Duodenal mucosa (tissue), 2 donors: ENCODE results near the gene WBP4.
"Not testable (repeated sequence)": the region's sequence is repeated elsewhere in the genome, so short reads cannot be mapped to it uniquely, and the experiment has no call there.

Experiments used
- H3K27ac ChIP-seq: one replicate; pipeline ENCODE4 v1.7.0; 2013; ENCODE audit warnings: low read depth, low read length
- H3K27me3 ChIP-seq, 2 donors: one replicate each; pipeline ENCODE4 v1.7.0; 2013; ENCODE audit warnings: low read length in 2 of 2, control low read depth in 1 of 2; ENCODE audit not compliant: insufficient read depth in 2 of 2, control insufficient read depth in 1 of 2
- H3K36me3 ChIP-seq, 2 donors: one replicate each; pipeline ENCODE4 v1.7.0; 2013; ENCODE audit warnings: low read length in 2 of 2, control low read depth in 1 of 2; ENCODE audit not compliant: insufficient read depth in 2 of 2, control insufficient read depth in 1 of 2
- H3K4me1 ChIP-seq, 2 donors: one replicate each; pipeline ENCODE4 v1.7.0; 2013; ENCODE audit warnings: low read length in 2 of 2, control low read depth in 1 of 2; ENCODE audit not compliant: insufficient read depth in 2 of 2, control insufficient read depth in 1 of 2
- H3K4me3 ChIP-seq, 2 donors: one replicate each; pipeline ENCODE4 v1.7.0; 2013; ENCODE audit warnings: low read length in 2 of 2, low read depth in 1 of 2
- H3K9ac ChIP-seq, 2 donors: one replicate each; pipeline ENCODE4 v1.7.0; 2013; ENCODE audit warnings: low read length in 2 of 2, low read depth in 1 of 2
- H3K9me3 ChIP-seq, 2 donors: one replicate each; pipeline ENCODE4 v1.7.0; 2013; ENCODE audit warnings: low read length in 2 of 2, control low read depth in 1 of 2; ENCODE audit not compliant: control insufficient read depth in 1 of 2

Gene WBP4

GRCh38 chr13:41025518-41025917 is 35.8 kb upstream of the WBP4 start:
- no peak overlapping the region for H3K27ac ChIP-seq

GRCh38 chr13:41026788-41027187 is 34.5 kb upstream of the WBP4 start:
- H3K36me3 ChIP-seq, result no peaks in the 10 kb centered on the region
- no peak overlapping the region for H3K9ac ChIP-seq
- H3K4me3 ChIP-seq, result no peak overlapping the region
- H3K27ac ChIP-seq, result no peak overlapping the region
- H3K27me3 ChIP-seq, result no peaks in the 10 kb centered on the region
- H3K9me3 ChIP-seq, result no peaks in the 10 kb centered on the region
- H3K4me1 ChIP-seq, result peaks cover 3 to 10% of the 10 kb centered on the region in 2 donors

More at GRCh38 chr13:41025518-41025917, 35.8 kb upstream of the WBP4 start:
- Histone ChIP-seq H3K4me3 (no peak overlapping the region), H3K4me1 (peaks cover 3 to 23% of the 10 kb centered on the region in 2 donors), H3K9me3 (no peaks in the 10 kb centered on the region), H3K9ac (no peak overlapping the region), H3K27me3 (no peaks in the 10 kb centered on the region), H3K36me3 (no peaks in the 10 kb centered on the region)

GRCh38 chr13:41028051-41028450 is 33.3 kb upstream of the WBP4 start:
- H3K27ac ChIP-seq, result no peak overlapping the region
- peaks cover 3 to 8% of the 10 kb centered on the region in 2 donors for H3K4me1 ChIP-seq
- no peak overlapping the region for H3K9ac ChIP-seq
- no peak overlapping the region for H3K4me3 ChIP-seq
- no peaks in the 10 kb centered on the region for H3K27me3 ChIP-seq
- no peaks in the 10 kb centered on the region for H3K36me3 ChIP-seq
- no peaks in the 10 kb centered on the region for H3K9me3 ChIP-seq

GRCh38 chr13:41029629-41030028 is 31.7 kb upstream of the WBP4 start:
- H3K36me3 ChIP-seq, result no peaks in the 10 kb centered on the region
- no peak overlapping the region for H3K9ac ChIP-seq
- no peak overlapping the region for H3K27ac ChIP-seq
- no peak overlapping the region for H3K4me3 ChIP-seq
- no peaks in the 10 kb centered on the region for H3K9me3 ChIP-seq
- no peaks in the 10 kb centered on the region for H3K27me3 ChIP-seq
- H3K4me1 ChIP-seq, result peaks cover 3 to 11% of the 10 kb centered on the region in 2 donors

- Histone ChIP-seq H3K9ac (no peak overlapping the region), H3K27me3 (no peaks in the 10 kb centered on the region), H3K4me1 (peaks cover 0 to 5% of the 10 kb centered on the region in 2 donors), H3K4me3 (no peak overlapping the region), H3K27ac (no peak overlapping the region), H3K36me3 (no peaks in the 10 kb centered on the region), H3K9me3 (no peaks in the 10 kb centered on the region)
These were observed 28.5 kb upstream of the WBP4 start for GRCh38 chr13:41032691-41033376.

GRCh38 chr13:41034382-41034781 is 26.9 kb upstream of the WBP4 start:
- Histone ChIP-seq H3K9ac (no peak overlapping the region), H3K27me3 (no peaks in the 10 kb centered on the region), H3K36me3 (no peaks in the 10 kb centered on the region), H3K4me1 (peaks cover 0 to 5% of the 10 kb centered on the region in 2 donors), H3K9me3 (no peaks in the 10 kb centered on the region), H3K4me3 (no peak overlapping the region), H3K27ac (no peak overlapping the region)

GRCh38 chr13:41034881-41035280 is 26.4 kb upstream of the WBP4 start:
- Histone ChIP-seq H3K27me3 (no peaks in the 10 kb centered on the region), H3K9ac (no peak overlapping the region)

GRCh38 chr13:41036557-41036956 is 24.8 kb upstream of the WBP4 start:
- H3K4me1 ChIP-seq, H3K9ac ChIP-seq, H3K36me3 ChIP-seq, H3K9me3 ChIP-seq, H3K27me3 ChIP-seq, H3K4me3 ChIP-seq, H3K27ac ChIP-seq: not testable (repeated sequence)

More at GRCh38 chr13:41034881-41035280, 26.4 kb upstream of the WBP4 start:
- H3K4me1 ChIP-seq, result peaks cover 0 to 5% of the 10 kb centered on the region in 2 donors
- no peak overlapping the region for H3K4me3 ChIP-seq
- H3K36me3 ChIP-seq, result no peaks in the 10 kb centered on the region
- no peaks in the 10 kb centered on the region for H3K9me3 ChIP-seq
- no peak overlapping the region for H3K27ac ChIP-seq

- Histone ChIP-seq H3K36me3 (no peaks in the 10 kb centered on the region), H3K27ac (no peak overlapping the region), H3K4me1 (no peaks in the 10 kb centered on the region), H3K27me3 (no peaks in the 10 kb centered on the region), H3K9ac (no peak overlapping the region), H3K4me3 (no peak overlapping the region), H3K9me3 (no peaks in the 10 kb centered on the region)
These were observed 21.6 kb upstream of the WBP4 start for GRCh38 chr13:41039746-41040145.

GRCh38 chr13:41040584-41041334 is 20.6 kb upstream of the WBP4 start:
- no peak overlapping the region for H3K9ac ChIP-seq
- no peak overlapping the region for H3K27ac ChIP-seq
- no peaks in the 10 kb centered on the region for H3K4me1 ChIP-seq
- H3K36me3 ChIP-seq, result no peaks in the 10 kb centered on the region
- no peaks in the 10 kb centered on the region for H3K27me3 ChIP-seq
- H3K9me3 ChIP-seq, result no peaks in the 10 kb centered on the region
- H3K4me3 ChIP-seq, result no peak overlapping the region
